Smooth muscle cell (in vitro differentiated cells): ENCODE data around the gene NLGN4X. TPM values are rescaled to one million over a fixed set of nuclear protein-coding genes. Genes with fewer than 3 reads are reported as not detected.

ENCODE experiments used
- DNase-seq: peaks from one replicate; lab custom pipeline; 2025; ENCODE audit not compliant: unreplicated experiment; lab: John Stamatoyannopoulos, UW
- H2AFZ ChIP-seq: fragments of 200-600 bp; sonication (generic); 2 replicates; pipeline ENCODE4 v1.6.0; 2016; ENCODE audit warnings: antibody characterized with exemption, low read depth, mild to moderate bottlenecking
- H3F3A ChIP-seq: fragments of 200-600 bp; sonication (generic); 2 replicates; pipeline ENCODE4 v1.6.0; 2017; ENCODE audit warnings: antibody characterized with exemption, low read depth
- H3K27ac ChIP-seq: fragments of 200-600 bp; sonication (generic); 2 replicates; pipeline ENCODE4 v1.5.1; 2016; ENCODE audit warnings: low read depth, mild to moderate bottlenecking
- H3K27me3 ChIP-seq: fragments of 200-600 bp; sonication (generic); 2 replicates; pipeline ENCODE4 v1.6.1; 2016; ENCODE audit warnings: low read depth, mild to moderate bottlenecking
- H3K36me3 ChIP-seq: fragments of 200-600 bp; sonication (generic); 2 replicates; pipeline ENCODE4 v1.5.1; 2016; ENCODE audit warnings: low read depth
- H3K4me1 ChIP-seq: fragments of 200-600 bp; sonication (generic); 2 replicates; pipeline ENCODE4 v1.5.1; 2016; ENCODE audit warnings: low read depth
- H3K4me2 ChIP-seq: fragments of 200-600 bp; sonication (generic); 2 replicates; pipeline ENCODE4 v1.6.0; 2016; ENCODE audit warnings: mild to moderate bottlenecking
- H3K4me3 ChIP-seq: fragments of 200-600 bp; sonication (generic); 2 replicates; pipeline ENCODE4 v1.5.1; 2016; ENCODE audit warnings: mild to moderate bottlenecking
- H3K79me2 ChIP-seq: fragments of 200-600 bp; sonication (generic); 2 replicates; pipeline ENCODE4 v1.6.0; 2016; ENCODE audit warnings: low read depth, mild to moderate bottlenecking
- H3K9ac ChIP-seq: fragments of 200-600 bp; sonication (generic); 2 replicates; pipeline ENCODE4 v1.6.0; 2016; ENCODE audit warnings: low read depth
- H3K9me3 ChIP-seq: fragments of 200-600 bp; sonication (generic); replicated peaks from 2 replicates; pipeline ENCODE4 v1.5.1; 2016; ENCODE audit warnings: low read depth
- H4K20me1 ChIP-seq: fragments of 200-600 bp; sonication (generic); 2 replicates; pipeline ENCODE4 v1.6.0; 2016; ENCODE audit warnings: low read depth
- WGBS: methylation state at CpG from one replicate; pipeline ENCODE4 v1.1.7; 2016; ENCODE audit warnings: low lambda C conversion rate; 5-methylcytosine and 5-hydroxymethylcytosine counted together
- polyA plus RNA-seq: library from polyadenylated mRNA; unstranded; fragments of >200 nt; fragmentation: Nextera tagmentation; extraction: Ambion mirVana; gene quantifications from 2 replicates; pipeline ENCODE4 v1.2.1, GENCODE V29; 2016
- small RNA-seq: library from RNA; depleted of rRNA; stranded (forward); fragments of <200 nt; gene quantifications from one replicate; pipeline ENCODE3, GENCODE V24; 2014
- total RNA-seq: library from RNA; depleted of rRNA; stranded (reverse); fragments of >200 nt; gene quantifications from 2 replicates; pipeline ENCODE4 v1.2.3, GENCODE V29; 2014
- TF ChIP-seq, protein P1 (sequence below): fragments of 200-600 bp; sonication (generic); IDR thresholded peaks from 2 replicates; pipeline ENCODE4 v1.5.1; 2017; ENCODE audit warnings: borderline replicate concordance, mild to moderate bottlenecking, antibody characterized with exemption; ENCODE audit not compliant: insufficient read depth, poor library complexity, severe bottlenecking

Gene NLGN4X
- total and polyA plus RNA-seq, 2 experiments from 2014 or later: 1.6 to 4.7 TPM

DNA sequence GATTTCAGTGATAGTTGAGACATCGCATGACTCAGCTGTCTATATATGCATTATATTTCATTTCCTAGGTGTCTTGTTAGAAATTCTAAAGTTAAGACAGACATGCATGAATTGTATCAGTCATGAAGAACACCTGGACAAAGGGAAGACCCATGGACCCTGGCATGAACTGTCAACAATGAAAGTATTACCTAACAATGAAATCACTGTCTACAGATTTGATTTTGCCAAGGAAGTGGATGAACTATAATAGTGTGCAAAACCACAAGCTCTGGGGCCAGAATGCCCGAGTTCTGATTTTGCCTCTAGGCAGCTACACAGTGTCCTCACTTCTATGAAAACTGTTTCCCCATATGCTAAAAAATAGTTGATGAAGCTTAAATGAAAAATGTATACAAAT lies 386.1 kb downstream of the NLGN4X start:
- Histone ChIP-seq H3K9ac (no peak overlapping the region), H4K20me1 (no peaks in the 10 kb centered on the region), H3K9me3 (no peaks in the 10 kb centered on the region), H3K4me3 (no peak overlapping the region), H3K4me1 (no peaks in the 10 kb centered on the region), H3F3A (no peaks in the 10 kb centered on the region), H3K27me3 (no peaks in the 10 kb centered on the region), H2AFZ (no peak overlapping the region), H3K36me3 (no peaks in the 10 kb centered on the region), H3K4me2 (no peak overlapping the region), H3K79me2 (no peaks in the 10 kb centered on the region), H3K27ac (no peak overlapping the region)
- WGBS: 91% methylated on average over 2 of the region's 2 CpGs
- no peak for DNase-seq
- TF ChIP-seq, protein P1, sequence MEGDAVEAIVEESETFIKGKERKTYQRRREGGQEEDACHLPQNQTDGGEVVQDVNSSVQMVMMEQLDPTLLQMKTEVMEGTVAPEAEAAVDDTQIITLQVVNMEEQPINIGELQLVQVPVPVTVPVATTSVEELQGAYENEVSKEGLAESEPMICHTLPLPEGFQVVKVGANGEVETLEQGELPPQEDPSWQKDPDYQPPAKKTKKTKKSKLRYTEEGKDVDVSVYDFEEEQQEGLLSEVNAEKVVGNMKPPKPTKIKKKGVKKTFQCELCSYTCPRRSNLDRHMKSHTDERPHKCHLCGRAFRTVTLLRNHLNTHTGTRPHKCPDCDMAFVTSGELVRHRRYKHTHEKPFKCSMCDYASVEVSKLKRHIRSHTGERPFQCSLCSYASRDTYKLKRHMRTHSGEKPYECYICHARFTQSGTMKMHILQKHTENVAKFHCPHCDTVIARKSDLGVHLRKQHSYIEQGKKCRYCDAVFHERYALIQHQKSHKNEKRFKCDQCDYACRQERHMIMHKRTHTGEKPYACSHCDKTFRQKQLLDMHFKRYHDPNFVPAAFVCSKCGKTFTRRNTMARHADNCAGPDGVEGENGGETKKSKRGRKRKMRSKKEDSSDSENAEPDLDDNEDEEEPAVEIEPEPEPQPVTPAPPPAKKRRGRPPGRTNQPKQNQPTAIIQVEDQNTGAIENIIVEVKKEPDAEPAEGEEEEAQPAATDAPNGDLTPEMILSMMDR: no peak

Small RNA genes within 50 kb of the gene (small RNA-seq; reads per million reads assigned to genes)
- gene RF00322: not detected
